Retinal pigment epithelial cell (primary cell): ENCODE measurements around the gene APBA2.

ENCODE experiments used
- DNase-seq: peaks from one replicate; pipeline ENCODE4 v3.0.0-alpha.2; 2010; ENCODE audit warnings: low read depth
- H3K4me3 ChIP-seq: 2 replicates; pipeline ENCODE4 v1.5.1; 2011; ENCODE audit warnings: mild to moderate bottlenecking, low read length, control low read depth, moderate library complexity
- TF ChIP-seq, protein P1 (sequence below): conservative IDR thresholded peaks from 2 replicates; pipeline ENCODE4 v1.5.1; 2011; ENCODE audit warnings: low read depth, low read length, control low read depth, inconsistent platforms

Gene APBA2

DNA sequence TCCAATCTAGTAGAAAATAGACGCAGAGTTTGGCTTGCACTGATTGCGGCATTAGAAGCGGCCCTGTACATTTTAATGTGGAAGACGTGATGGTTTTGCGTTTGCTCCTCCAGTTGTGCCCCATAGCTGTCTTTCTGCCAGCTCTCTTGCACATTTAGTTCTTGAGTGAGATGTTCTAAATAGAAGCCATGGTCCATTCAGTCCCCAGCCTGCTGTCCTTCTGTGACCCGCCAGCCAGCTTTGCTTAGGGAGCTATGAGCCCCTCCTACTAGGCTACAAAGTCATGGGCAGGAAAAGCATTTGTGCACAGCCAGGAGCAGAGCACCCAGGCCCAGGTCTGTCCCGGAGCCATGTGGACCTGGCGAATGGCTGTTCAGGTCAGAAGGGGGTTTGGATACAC lies 50.3 kb downstream of the APBA2 start:
- H3K4me3 ChIP-seq = no peak overlapping the region
- TF ChIP-seq, protein P1, sequence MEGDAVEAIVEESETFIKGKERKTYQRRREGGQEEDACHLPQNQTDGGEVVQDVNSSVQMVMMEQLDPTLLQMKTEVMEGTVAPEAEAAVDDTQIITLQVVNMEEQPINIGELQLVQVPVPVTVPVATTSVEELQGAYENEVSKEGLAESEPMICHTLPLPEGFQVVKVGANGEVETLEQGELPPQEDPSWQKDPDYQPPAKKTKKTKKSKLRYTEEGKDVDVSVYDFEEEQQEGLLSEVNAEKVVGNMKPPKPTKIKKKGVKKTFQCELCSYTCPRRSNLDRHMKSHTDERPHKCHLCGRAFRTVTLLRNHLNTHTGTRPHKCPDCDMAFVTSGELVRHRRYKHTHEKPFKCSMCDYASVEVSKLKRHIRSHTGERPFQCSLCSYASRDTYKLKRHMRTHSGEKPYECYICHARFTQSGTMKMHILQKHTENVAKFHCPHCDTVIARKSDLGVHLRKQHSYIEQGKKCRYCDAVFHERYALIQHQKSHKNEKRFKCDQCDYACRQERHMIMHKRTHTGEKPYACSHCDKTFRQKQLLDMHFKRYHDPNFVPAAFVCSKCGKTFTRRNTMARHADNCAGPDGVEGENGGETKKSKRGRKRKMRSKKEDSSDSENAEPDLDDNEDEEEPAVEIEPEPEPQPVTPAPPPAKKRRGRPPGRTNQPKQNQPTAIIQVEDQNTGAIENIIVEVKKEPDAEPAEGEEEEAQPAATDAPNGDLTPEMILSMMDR = no peak
- DNase-seq = no peak

DNA sequence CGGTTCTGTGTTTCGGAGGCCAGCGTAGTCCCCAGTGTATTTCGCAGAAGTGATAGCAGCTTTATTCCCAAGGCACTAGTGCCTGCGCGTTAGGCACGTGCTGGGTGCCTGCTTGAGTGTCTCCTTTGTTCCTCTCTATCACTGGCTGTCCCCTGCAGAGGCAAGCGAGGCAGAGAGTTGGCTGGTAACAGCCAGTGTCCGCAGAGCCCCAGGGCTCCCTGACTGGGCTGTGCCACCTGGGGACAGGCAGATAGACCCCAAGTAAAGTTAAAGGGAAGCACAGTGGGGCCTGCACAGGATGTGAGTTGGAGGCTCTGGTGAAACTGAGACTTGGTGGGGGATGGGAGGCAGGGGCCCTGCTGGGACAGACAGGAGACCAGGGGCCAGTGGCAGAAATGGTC lies 50.7 kb downstream of the APBA2 start:
- no peak overlapping the region for H3K4me3 ChIP-seq
- DNase-seq = no peak
- TF ChIP-seq, protein P1 = no peak

DNA sequence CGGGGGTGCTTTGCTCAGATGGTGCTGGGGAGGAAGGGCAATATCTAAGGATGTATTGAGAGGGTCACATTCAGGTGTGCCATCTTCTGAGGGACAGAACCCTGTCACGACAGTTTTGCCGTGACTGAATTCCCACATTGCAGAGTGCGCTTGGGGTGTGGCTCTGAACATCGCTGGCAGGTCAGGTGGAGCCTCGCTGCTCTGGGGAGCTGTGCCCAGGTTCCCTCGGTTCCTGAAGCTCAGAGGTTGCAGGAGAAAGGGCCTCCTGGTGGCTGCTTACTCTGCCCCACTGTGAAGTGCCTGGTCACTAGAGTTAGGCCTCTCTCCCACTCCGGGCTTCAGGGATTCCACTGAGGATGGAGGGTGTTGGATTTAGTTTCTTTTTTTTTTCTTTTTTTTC lies 51.5 kb downstream of the APBA2 start:
- no peak overlapping the region for H3K4me3 ChIP-seq
- DNase-seq = no peak
- TF ChIP-seq, protein P1 = no peak

DNA sequence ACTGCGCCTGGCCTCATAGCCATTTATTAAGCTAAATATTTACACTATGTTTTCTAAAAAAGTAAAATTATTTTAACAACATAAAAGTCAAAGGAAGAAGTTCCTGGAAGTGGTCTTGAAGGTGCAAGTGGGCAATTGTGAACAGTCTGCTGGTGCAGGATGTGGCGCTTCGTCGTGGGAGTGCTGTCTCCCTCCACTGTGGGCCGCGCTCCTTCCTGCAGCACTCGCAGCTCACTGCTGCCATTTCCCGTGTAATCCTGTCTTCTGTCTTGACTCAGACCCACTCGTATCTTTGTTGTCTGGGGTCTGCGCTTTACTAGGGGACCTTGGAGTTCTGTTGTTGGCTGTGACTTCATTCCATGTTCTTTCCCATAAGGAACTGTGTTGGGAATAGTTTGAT lies 56.3 kb downstream of the APBA2 start:
- no peak overlapping the region for H3K4me3 ChIP-seq
- TF ChIP-seq, protein P1 = no peak
- no peak for DNase-seq

DNA sequence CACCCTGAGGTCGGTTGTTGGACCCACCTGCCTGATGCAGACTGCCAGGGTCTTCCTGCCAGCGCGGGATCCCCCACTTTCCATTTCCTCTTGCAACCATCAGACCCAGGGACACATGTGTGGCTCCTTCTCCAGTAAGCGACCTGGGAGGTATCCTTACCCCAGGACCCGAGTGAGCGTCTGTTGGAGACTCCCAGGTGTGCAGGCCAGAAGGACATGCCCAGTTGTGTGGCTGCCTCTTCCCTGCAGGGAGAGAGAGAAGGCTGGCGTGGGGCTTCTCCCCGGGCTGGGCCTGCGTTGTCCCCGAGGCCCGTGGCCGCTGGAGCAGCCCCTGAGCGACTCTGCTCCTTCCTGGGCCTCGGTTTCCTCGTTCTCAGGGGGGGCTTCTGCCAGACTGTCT lies 56.8 kb downstream of the APBA2 start:
- no peak for DNase-seq
- TF ChIP-seq, protein P1 = no peak
- no peak overlapping the region for H3K4me3 ChIP-seq

DNA sequence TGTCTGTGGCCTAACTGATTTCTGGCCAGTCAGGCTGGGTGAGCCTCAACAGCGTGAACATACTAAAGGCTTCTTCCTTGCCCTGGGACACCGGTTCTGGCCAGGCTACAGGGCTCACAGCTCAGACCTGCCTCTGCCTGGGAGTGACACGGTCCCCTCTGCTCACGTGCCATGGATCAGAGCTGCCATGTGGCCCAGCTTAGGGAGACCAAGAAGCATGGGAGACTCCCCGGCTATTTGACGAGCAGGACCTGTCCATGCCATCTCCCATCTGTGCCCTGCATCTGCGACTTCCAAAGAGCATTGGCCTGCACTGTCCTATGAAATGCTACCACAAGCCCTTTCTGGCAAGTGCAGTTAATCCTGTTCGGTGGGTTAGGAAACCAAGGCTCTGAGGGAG lies 57.4 kb downstream of the APBA2 start:
- no peak overlapping the region for H3K4me3 ChIP-seq
- DNase-seq = no peak
- TF ChIP-seq, protein P1 = no peak

DNA sequence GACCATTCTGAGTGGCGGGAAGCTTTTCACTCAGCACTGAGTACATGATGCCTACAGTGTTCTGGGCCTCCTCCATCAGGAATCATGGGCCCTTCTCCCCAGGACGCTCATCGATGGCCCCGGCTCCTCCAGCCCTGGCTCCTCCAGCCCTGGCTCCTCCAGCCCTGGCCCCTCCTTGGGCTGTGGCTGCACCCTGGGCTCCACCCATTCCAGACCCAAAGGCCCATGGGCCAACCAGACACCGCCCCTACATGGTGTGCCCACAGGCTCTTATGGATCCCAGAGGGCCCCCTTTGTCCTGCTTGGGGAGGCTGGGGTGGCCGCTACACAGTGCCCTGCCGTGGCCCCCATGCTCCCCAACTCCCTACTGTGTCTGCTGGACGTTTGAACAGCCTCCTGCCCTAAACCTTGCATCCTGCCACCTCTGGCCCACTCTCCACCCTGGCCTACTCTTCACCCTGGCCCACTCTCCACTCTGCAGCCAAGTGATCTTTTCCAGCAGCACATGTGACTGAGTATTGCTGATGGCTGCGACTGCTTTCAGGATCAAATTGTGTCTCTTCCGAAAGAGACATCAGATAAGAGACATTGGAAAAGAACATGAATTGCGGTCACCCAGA lies 57.9 kb downstream of the APBA2 start:
- H3K4me3 ChIP-seq = no peak overlapping the region
- TF ChIP-seq, protein P1 = no peak
- no peak for DNase-seq
